GM18498 (cell line): ENCODE results near the gene C16orf78.

Experiments used
- ATAC-seq: cut with Tn5 transposase; IDR thresholded peaks from one replicate; pipeline ENCODE4 v1.9.1; 2021; ENCODE audit warnings: mild to moderate bottlenecking, moderate library complexity; ENCODE audit not compliant: unreplicated experiment

The C16orf78 gene

GRCh38 chr16:49382916-49383315, 9.3 kb downstream of the C16orf78 start:
- no peak for ATAC-seq

GRCh38 chr16:49395021-49395420, 21.4 kb downstream of the C16orf78 start:
- no peak for ATAC-seq

- ATAC-seq: no peak
Observed at GRCh38 chr16:49396206-49396720, 22.7 kb downstream of the C16orf78 start.

GRCh38 chr16:49398761-49399160, 25.2 kb downstream of the C16orf78 start:
- ATAC-seq: no peak

GRCh38 chr16:49399594-49400364, 26.2 kb downstream of the C16orf78 start:
- peak; percentile 98 for ATAC-seq

GRCh38 chr16:49400611-49401010, 27.0 kb downstream of the C16orf78 start:
- ATAC-seq: no peak

- no peak for ATAC-seq
Observed at GRCh38 chr16:49405123-49405522, 31.5 kb downstream of the C16orf78 start.

GRCh38 chr16:49405530-49405929, 31.9 kb downstream of the C16orf78 start:
- ATAC-seq: no peak

GRCh38 chr16:49407873-49408550, 34.4 kb downstream of the C16orf78 start:
- ATAC-seq: peak; percentile 88

GRCh38 chr16:49409121-49409520, 35.5 kb downstream of the C16orf78 start:
- no peak for ATAC-seq

GRCh38 chr16:49410226-49410625, 36.6 kb downstream of the C16orf78 start:
- ATAC-seq: no peak

GRCh38 chr16:49411121-49411970, 37.7 kb downstream of the C16orf78 start:
- no peak for ATAC-seq

- no peak for ATAC-seq
Observed at GRCh38 chr16:49414671-49415070, 41.1 kb downstream of the C16orf78 start.

- no peak for ATAC-seq
Observed at GRCh38 chr16:49415083-49415482, 41.5 kb downstream of the C16orf78 start.

- ATAC-seq: no peak
Observed at GRCh38 chr16:49416001-49416675, 42.5 kb downstream of the C16orf78 start.

- ATAC-seq: no peak
Observed at GRCh38 chr16:49417354-49417753, 43.8 kb downstream of the C16orf78 start.

- ATAC-seq: no peak
Observed at GRCh38 chr16:49419006-49419405, 45.4 kb downstream of the C16orf78 start.

GRCh38 chr16:49419862-49420261, 46.3 kb downstream of the C16orf78 start:
- ATAC-seq: no peak

- ATAC-seq: no peak
Observed at GRCh38 chr16:49422896-49423295, 49.3 kb downstream of the C16orf78 start.

GRCh38 chr16:49424961-49425360, 51.4 kb downstream of the C16orf78 start:
- ATAC-seq: no peak

- no peak for ATAC-seq
Observed at GRCh38 chr16:49427771-49428170, 54.2 kb downstream of the C16orf78 start.
